H1 (cell line): ENCODE measurements around the gene NKTR. TPM values are rescaled to one million over a fixed set of nuclear protein-coding genes. Genes with fewer than 3 reads are reported as not detected.

Experiments
- CTCF ChIP-seq, 3 experiments: IDR thresholded peaks; 1 replicate in 2 of 3; 2 replicates in 1 of 3; pipeline versions ENCODE4 v1.5.1 to v1.6.1; 2011; ENCODE audit warnings: low read length in 3 of 3, mild to moderate bottlenecking in 3 of 3, inconsistent platforms in 2 of 3, low read depth in 1 of 3, moderate library complexity in 1 of 3; ENCODE audit not compliant: insufficient read depth in 1 of 3; ENCODE audit errors: control extremely low read depth in 1 of 3
- GABPA ChIP-seq: IDR thresholded peaks from 2 replicates; pipeline ENCODE4 v1.6.1; 2011; ENCODE audit warnings: mild to moderate bottlenecking, low read length, moderate library complexity, borderline replicate concordance; ENCODE audit not compliant: insufficient read depth
- HDAC2 ChIP-seq, 2 experiments: fragments of 300-600 bp in 1 of 2; sonication (generic) in 1 of 2; IDR thresholded peaks; 2 replicates each; pipeline ENCODE4 v1.6.1; 2011 to 2012; ENCODE audit warnings: low read depth in 2 of 2, low read length in 2 of 2, mild to moderate bottlenecking in 2 of 2, moderate library complexity in 2 of 2, borderline replicate concordance in 1 of 2, inconsistent platforms in 1 of 2
- SP1 ChIP-seq: IDR thresholded peaks from 2 replicates; pipeline ENCODE4 v1.6.1; 2011; ENCODE audit warnings: low read depth, low read length
- USF2 ChIP-seq: IDR thresholded peaks from 2 replicates; pipeline ENCODE4 v1.6.1; 2011; ENCODE audit warnings: low read length, improper control_type of control experiment
- polyA plus RNA-seq, 7 experiments: library from polyadenylated mRNA; depleted of rRNA in 3 of 7; stranded (reverse) in 5 of 7; unstranded in 2 of 7; fragments of >200 nt in 5 of 7; fragments of 200-250 nt in 2 of 7; gene quantifications; 1 replicate in 5 of 7; 2 replicates in 1 of 7; 4 replicates in 1 of 7; pipeline versions ENCODE4 v1.2.1 to v1.2.3, GENCODE V29; 2011 to 2013; ENCODE audit warnings: missing spikeins in 2 of 7, mixed read lengths in 2 of 7
- total RNA-seq: library from RNA; stranded (reverse); fragmentation: NEBNext Ultra II Directional; extraction: Animal tissue kit (Norgen Biotek cat#: 25700); gene quantifications from 2 replicates; pipeline ENCODE4 v1.2.1, GENCODE V29; 2021

The NKTR gene
- total and polyA plus RNA-seq, 2 of the 8 experiments (the other 6 are each of a cell fraction or from before 2014, with no cell fraction given) = 24.1 to 62.2 TPM

- TF ChIP-seq CTCF (IDR thresholded peaks at IDR 0.05; ENCODE audit: control extremely low read depth in 1 of 3, insufficient read depth in 1 of 3, low read depth in 1 of 3, low read length in 3 of 3) (no peak), SP1 (no peak), USF2 (no peak), HDAC2 (IDR thresholded peaks at IDR 0.05; ENCODE audit: borderline replicate concordance in 1 of 2, low read depth in 2 of 2, low read length in 2 of 2) (no peak), GABPA (no peak)
Measured at GRCh38 chr3:42640771-42641370, 40.4 kb downstream of the NKTR start (continued).
